ENCODE data around the gene PIWIL4.
"Not testable (repeated sequence)": the region's sequence is repeated elsewhere in the genome, so short reads cannot be mapped to it uniquely, and the experiment has no call there.

Gene PIWIL4

DNA sequence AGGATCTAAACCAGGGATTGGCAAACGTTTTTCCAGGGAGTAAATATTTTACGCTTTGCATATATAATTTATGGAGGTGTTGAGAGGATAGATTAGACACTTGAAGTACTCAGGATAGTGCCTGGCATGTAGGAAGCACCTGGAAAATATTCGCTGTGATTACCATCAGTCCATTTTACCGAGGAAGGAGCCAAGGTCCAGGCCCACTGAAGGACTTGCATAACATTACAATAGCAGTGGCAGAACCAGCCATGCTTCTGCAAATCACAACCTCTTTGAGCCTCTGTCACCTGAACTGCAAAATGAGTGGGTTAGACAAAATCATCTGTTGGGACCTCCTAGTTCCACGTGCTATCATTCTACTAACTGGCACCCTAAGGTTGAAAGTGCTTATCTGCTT lies 18.0 kb upstream of the PIWIL4 start:
- no peak for DNase-seq

DNA sequence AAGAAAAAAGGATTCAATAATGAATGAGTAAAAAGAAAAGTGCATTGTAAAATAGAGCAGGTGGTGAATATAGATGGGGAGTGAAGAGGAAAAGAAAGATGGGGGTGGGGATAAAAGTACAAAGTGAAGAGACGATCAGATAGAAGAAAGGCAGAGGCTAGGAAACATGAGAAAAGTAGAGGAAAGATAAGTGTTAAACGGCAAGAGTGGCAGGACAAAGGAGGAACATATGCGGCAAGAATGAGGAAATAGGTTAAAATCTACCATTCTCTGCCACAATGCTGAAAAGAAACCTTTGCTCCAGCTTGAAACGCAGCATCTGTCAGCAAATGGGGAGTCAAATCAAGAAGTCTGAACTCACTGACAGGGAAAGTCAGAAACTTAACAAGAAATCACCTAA lies 16.7 kb upstream of the PIWIL4 start:
- no peak for DNase-seq

DNA sequence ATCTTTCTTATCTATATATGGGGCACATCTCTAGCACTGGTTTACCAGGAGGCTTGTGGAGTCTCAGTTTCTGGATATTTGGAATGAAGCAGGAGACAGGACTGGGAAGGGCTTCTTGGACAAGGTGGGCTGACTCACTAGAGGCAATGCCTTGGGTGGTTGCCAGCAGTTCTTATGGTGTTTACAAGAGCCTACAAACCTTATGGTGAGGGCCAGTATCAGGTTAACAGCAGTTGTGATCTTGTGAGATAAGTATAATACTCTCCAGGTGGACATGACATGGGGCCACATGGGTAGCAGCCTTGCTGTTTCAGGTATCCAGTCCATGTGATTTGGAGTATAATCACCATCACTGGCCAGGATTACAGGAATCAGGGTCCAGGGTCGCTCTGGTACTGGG lies 13.2 kb upstream of the PIWIL4 start:
- no peak for DNase-seq

- DNase-seq: not testable (repeated sequence)
These were observed 11.3 kb upstream of the PIWIL4 start for GRCh38 chr11:94555752-94556329.

DNA sequence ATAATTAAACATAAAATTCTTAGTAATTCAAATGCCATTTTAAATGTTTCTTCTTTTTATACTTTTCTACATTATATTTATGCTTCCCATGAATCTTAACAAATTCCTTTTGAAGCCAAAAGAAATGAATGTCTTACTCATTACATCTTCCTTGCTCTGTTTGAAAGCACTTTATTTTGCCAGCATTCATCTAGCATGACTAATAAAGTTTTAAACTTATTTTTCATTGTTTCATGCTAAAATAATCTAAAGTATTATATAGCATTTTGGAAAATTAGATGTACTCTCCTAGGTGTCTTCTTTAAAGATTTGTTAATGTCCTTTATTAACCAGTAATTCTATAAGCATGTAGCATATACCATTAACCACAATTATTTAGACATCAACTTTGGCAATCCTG lies 9.7 kb upstream of the PIWIL4 start:
- no peak for DNase-seq

DNA sequence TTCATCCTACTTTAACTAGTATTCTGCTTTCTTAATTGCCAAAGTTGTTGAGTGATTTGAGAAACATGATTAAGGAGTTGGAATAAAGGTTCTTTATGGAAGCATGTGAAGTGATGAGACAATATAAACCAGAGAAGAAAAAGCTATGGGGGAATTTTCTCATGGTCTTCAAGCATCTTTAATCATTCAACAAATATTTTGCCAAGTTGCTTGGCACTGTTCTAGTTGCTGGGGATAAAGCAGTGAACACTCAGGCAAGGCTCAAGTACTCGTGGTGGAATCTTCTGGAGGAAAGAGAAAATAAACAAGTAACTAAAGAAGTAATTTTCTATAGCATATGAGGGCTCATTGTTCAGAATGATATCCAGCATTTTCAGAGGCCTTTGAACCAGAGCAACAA lies 9.2 kb upstream of the PIWIL4 start:
- DNase-seq: no peak

DNA sequence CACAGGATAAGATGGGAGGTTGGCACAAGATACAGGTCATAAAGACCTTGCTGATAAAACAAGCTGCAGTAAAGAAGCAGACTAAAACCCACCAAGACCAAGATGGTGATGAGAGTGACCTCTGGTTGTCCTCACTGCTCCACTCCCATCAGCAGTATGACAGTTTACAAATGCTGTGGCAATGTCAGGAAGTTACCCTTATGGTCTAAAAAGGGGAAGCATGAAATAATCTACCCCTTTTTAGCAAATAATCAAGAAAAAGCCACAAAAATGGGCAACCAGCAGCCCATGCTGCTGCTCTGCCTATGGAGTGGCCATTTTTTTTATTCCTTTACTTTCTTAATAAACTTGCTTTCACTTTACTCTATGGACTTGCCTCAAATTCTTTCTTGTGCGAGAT lies 8.7 kb upstream of the PIWIL4 start:
- no peak for DNase-seq

DNA sequence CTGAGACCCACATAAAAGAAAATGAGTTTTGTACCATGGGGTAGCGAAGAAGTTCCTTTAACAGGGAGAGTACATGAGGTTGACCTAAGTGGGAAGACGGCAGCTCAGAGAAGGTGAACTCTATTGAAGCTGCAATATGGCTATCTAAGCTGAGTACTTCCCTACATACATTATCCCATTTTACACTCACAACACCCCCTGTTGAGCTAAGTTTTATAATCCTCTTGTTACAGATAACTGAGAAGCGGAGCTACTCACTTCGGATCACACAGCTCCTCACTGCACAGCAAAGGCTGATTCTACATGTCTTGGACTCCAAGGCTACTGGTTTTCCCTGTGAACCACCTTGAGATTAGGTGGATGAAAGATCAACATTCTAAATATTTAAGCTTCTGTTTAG lies 8.2 kb upstream of the PIWIL4 start:
- no peak for DNase-seq

DNA sequence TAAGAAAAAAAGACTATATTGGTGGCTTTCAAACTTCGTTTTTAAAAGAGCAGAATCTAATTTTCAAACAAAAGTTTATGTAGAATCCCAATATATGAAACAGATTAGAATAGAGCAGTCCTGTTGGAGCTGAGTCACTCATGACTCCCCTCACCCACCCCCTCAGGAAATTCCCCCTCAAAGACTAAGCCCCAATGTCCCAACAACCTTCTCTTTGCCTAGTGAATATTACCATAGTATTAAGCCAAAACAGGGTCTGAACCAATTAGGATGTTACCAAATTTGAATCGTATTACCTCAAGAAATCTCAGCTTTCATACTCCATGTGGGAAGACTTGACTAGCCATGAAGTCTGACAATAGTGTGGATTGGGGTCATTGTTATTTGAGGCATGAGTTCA lies 7.8 kb upstream of the PIWIL4 start:
- DNase-seq: no peak

- no peak for DNase-seq
These were observed 6.3 kb upstream of the PIWIL4 start for GRCh38 chr11:94560834-94561233.

- DNase-seq: no peak
These were observed 3.9 kb upstream of the PIWIL4 start for GRCh38 chr11:94563176-94563847.

DNA sequence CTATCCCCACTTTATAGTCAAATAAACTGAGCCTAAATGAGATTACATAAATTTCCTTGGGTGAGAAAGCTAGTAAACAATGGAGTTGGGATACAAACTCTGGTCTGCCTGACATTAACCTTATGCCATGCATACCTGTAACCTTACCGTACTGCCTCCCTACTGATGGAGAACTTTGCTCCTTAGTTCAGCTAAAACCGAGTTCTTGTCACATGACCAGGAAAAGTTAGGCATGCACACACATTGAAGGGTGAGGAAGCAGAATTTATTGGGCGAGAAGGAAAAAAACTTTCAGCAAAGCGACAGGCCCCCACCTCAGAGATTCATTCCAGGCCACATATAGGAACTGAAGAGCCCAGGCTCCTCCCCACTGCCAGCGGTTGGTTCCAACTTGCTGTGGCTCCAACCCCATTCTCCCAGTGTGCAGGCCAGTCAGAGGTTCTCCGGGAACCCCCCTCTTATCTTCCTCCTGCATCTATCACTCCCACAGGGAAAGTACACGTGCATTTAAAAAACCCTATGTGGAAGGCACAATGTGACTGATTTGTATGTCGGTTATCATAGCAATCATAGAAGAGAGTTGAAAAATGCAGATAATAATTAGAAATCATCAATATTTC lies 3.2 kb upstream of the PIWIL4 start:
- DNase-seq: no peak

GRCh38 chr11:94568200-94568599 lies 1.0 kb downstream of the PIWIL4 start:
- DNase-seq: no peak

GRCh38 chr11:94568717-94569116 lies 1.5 kb downstream of the PIWIL4 start:
- DNase-seq: no peak

- not testable (repeated sequence) for DNase-seq
These were observed 5.8 kb downstream of the PIWIL4 start for GRCh38 chr11:94572975-94573374.

DNA sequence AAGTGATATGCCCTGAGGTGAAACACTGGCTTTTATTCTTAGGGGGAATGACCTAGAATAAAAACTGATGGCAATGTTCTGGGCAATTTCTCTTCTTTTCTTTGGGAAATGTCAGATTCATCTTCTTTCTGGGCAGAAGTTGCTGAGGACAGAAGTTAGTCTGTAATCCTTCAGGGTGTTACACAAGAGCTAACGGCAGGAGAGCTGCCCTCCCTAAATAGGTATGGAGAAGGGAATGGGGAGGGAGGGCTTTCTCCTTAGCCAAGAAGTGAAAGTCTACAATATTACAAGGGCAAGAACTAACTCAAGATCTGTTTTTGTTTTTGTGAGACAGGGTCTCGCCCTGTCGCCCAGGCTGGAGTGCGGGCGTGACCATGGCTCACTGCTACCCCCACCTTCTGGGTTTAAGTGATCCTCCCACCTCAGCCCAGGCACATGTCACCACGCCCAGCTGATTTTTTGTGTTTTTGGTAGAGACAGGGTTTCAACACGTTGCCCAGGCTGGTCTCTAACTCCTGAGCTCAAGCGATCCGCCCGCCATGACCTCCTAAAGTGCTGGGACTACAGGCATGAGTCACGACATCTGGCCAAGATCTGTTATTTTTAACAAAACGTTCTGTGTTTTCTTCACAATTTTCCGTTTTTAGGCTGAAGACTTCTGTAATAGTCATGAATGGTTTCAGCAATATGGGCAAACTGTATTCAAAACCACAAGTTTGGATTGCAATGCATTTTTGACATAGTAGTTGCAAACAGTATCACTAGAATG lies 7.2 kb downstream of the PIWIL4 start:
- DNase-seq: no peak

- no peak for DNase-seq
These were observed 9.1 kb downstream of the PIWIL4 start for GRCh38 chr11:94576306-94576705.

GRCh38 chr11:94577841-94578240 lies 10.7 kb downstream of the PIWIL4 start:
- DNase-seq: no peak

DNA sequence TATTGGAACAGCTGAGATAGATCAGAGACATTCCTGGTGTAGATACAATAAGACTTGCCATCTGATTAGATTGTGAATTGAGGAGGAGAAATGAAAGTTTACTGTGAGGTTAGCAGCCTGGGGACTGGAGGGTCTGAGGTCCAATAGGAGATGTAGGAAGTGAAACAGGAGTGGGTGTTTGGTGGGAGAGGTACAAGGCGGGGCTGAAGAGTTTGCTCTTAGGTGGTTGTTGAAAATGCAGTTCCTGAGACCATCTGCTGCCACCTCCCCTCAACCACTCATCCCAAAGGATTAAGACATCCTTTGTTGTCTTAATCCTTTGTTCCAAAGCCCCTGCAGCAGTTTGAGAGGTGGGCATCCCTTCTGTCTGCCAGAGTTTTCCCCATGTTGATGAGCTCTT lies 14.8 kb downstream of the PIWIL4 start:
- no peak for DNase-seq

GRCh38 chr11:94583213-94583865 lies 16.2 kb downstream of the PIWIL4 start:
- DNase-seq: no peak

DNA sequence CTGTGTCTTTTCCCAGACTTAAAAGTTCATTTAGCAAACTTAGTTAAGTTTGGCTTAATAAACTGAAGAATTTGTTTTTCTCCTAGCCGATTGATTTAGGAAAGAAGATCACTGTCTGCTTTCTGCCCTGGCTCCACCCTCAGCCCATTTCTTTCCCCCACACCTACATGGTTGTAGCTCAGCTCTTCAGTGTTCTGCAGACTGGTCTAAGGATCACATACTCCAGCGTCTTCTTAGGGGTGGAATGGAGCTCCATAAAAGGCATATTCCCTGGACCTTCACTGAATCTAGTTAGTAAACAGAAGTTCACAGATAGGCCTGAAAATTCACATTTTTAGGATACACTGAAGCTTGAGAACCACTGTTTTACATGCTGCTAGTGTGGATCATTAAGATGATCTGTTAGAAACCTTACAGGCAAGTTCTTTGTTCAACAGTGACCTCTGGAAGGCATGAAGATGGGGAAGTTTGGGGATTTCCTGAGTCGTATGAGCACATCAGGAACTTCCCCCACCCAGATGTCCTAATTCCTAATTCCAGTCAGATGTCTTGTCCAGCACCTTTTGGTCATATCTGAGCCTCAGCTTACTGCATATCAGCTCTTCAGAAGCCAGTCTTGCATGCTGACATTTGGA lies 16.8 kb downstream of the PIWIL4 start:
- no peak for DNase-seq

- no peak for DNase-seq
These were observed 17.8 kb downstream of the PIWIL4 start for GRCh38 chr11:94584978-94585377.

DNA sequence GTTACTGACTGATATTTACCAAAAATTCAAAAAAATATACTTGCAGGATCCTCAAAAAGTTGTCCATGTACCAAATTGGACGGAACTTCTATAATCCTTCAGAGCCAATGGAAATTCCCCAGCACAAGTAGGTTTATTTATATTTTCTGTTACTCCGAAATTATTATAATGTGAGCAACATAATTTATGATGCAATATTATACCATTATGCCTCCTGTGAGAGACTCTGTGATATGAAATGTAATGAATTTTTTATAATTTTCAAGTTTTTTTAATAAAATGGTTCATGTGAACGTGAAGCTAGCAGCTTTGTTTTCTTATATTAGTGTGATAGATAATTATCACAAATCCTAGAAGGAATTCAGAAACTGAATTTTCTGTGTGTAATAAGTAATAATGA lies 18.2 kb downstream of the PIWIL4 start:
- no peak for DNase-seq

Data from stimulated activated naive CD4-positive, alpha-beta T cell (primary cell).